ENCODE data around the gene NPAS3.

GRCh38 chr14:33835261-33835655, 896.6 kb downstream of the NPAS3 start:
- no peak for TF ChIP-seq CTCF (conservative IDR thresholded peaks at IDR 0.05 in 1 of 2, IDR thresholded peaks at IDR 0.05 in 1 of 2; ENCODE audit: low read depth in 1 of 2, low read length in 2 of 2)
- no peak for TF ChIP-seq EZH2 (IDR thresholded peaks at IDR 0.05; ENCODE audit: low read length, missing control alignments)
